Activated CD8-positive, alpha-beta T cell treated with anti-CD3 and anti-CD28 coated beads for 36 hours (primary cell): ENCODE measurements around the gene KNSTRN. TPM values are rescaled to one million over a fixed set of nuclear protein-coding genes. Genes with fewer than 3 reads are reported as not detected.
A peak's percentile ranks its signal among the peaks of the same experiment; 100 is the strongest.

Source experiments
- ATAC-seq: fragments of 200-7000 bp; cut with Tn5 transposase; one replicate; pipeline ENCODE4 v1.10.0; 2021; ENCODE audit warnings: mild to moderate bottlenecking, moderate library complexity
- CTCF ChIA-PET: fragments of 350-600 bp; sonication (Branson Sonifier 250); formaldehyde crosslinking; loops from one replicate; lab custom pipeline; 2021; ENCODE audit warnings: antibody characterized with exemption; lab: Charles Lee
- POLR2A ChIA-PET: fragments of 350-600 bp; sonication (Branson Sonifier 250); formaldehyde crosslinking; loops from one replicate; lab custom pipeline; 2021; ENCODE audit warnings: antibody characterized with exemption; lab: Charles Lee
- DNase-seq: peaks from one replicate; pipeline ENCODE4 v3.0.0-alpha.2; 2020
- H3K27ac Mint-ChIP-seq: one replicate; pipeline ENCODE4 v1.8.0; 2021; ENCODE audit warnings: mild to moderate bottlenecking, mixed read lengths
- H3K27me3 Mint-ChIP-seq: one replicate; pipeline ENCODE4 v1.8.0; 2021; ENCODE audit warnings: mixed read lengths
- H3K36me3 Mint-ChIP-seq: one replicate; pipeline ENCODE4 v1.8.0; 2021; ENCODE audit warnings: low read depth, mixed read lengths
- H3K4me1 Mint-ChIP-seq: one replicate; pipeline ENCODE4 v1.8.0; 2021; ENCODE audit warnings: low read depth, mixed read lengths
- H3K4me3 Mint-ChIP-seq: one replicate; pipeline ENCODE4 v1.8.0; 2021; ENCODE audit warnings: mild to moderate bottlenecking, moderate library complexity, mixed read lengths
- H3K9me3 Mint-ChIP-seq: one replicate; pipeline ENCODE4 v1.8.0; 2021; ENCODE audit warnings: mixed read lengths
- CTCF ChIP-seq: fragments of 200-600 bp; IDR thresholded peaks from one replicate; pipeline ENCODE4 v1.8.0; 2022; ENCODE audit warnings: antibody characterized with exemption, mild to moderate bottlenecking
- intact Hi-C: fragments of 100-400 bp; cut with micrococcal nuclease; formaldehyde crosslinking; loops from one replicate; pipeline ENCODE4 v1.10.0; 2022
- total RNA-seq, 2 experiments: library from RNA; stranded (reverse); gene quantifications; one replicate each; pipeline ENCODE4 v1.2.3, GENCODE V29; 2021

The KNSTRN gene
- total RNA-seq, result 10 to 100 TPM; 54.2 to 55.0 TPM

- peak; percentile 100 for ATAC-seq
- ChIA-PET POLR2A (interaction anchor here (0.8 to 2.1 kb wide), 11 partner anchors 9 to 57 kb away, joined by 3 to 9 read pairs (median 4); partner anchors contain the start of gene IVD), CTCF (interaction anchor here (0.6 to 1.7 kb wide), 13 partner anchors 11 to 104 kb away, joined by 3 to 11 read pairs (median 4); partner anchors contain the start of gene PLCB2)
- Mint-ChIP-seq H3K4me1 (peaks cover 18% of the 10 kb centered on the region), H3K36me3 (peaks cover 39% of the 10 kb centered on the region), H3K4me3 (peak within 1 kb of the TSS; percentile 96), H3K9me3 (no peaks in the 10 kb centered on the region), H3K27me3 (no peaks in the 10 kb centered on the region), H3K27ac (peak within 1 kb of the TSS; percentile 88)
- peak; percentile 98 for DNase-seq
- intact Hi-C loops, result no loop called here
- TF ChIP-seq CTCF, result no peak
Observed at GRCh38 chr15:40382580-40383456, at the start of gene KNSTRN. Gene KNSTRN (plus strand): TSS chr15:40382721. CDS start chr15:40382836, 115 bp downstream.

GRCh38 chr15:40333922-40334492 is 48.5 kb upstream of the KNSTRN start:
- intact Hi-C loops, result no loop called here
- Mint-ChIP-seq H3K27ac (peak overlapping the region; percentile 53), H3K36me3 (no peaks in the 10 kb centered on the region), H3K4me3 (no peak overlapping the region), H3K9me3 (no peaks in the 10 kb centered on the region), H3K4me1 (peaks cover 14% of the 10 kb centered on the region), H3K27me3 (no peaks in the 10 kb centered on the region)
- peak; percentile 29 for DNase-seq
- POLR2A ChIA-PET, result interaction anchor here (0.8 to 1.8 kb wide), 7 partner anchors 8 to 105 kb away, joined by 3 to 6 read pairs (median 3); partner anchors contain the start of gene INAFM2
- CTCF ChIA-PET, result interaction anchor here (0.7 to 12.4 kb wide), 6 partner anchors 10 to 88 kb away, joined by 3 to 376 read pairs (median 16); partner anchors contain the start of genes INAFM2 and PLCB2
- TF ChIP-seq CTCF, result no peak
- peak; percentile 40 for ATAC-seq

- no peak overlapping the region for H3K4me3 Mint-ChIP-seq
- intact Hi-C loops, result no loop called here
- H3K9me3 Mint-ChIP-seq, result no peaks in the 10 kb centered on the region
- ChIA-PET POLR2A (interaction anchor here (0.8 to 1.8 kb wide), 8 partner anchors 9 to 105 kb away, joined by 3 to 6 read pairs (median 3); partner anchors contain the start of gene INAFM2), CTCF (interaction anchor here (0.7 to 12.4 kb wide), 7 partner anchors 8 to 87 kb away, joined by 3 to 376 read pairs (median 7); partner anchors contain the start of genes INAFM2 and PLCB2)
- DNase-seq (no peak), ATAC-seq (no peak)
- no peak overlapping the region for H3K27ac Mint-ChIP-seq
- no peak for TF ChIP-seq CTCF
- H3K27me3 Mint-ChIP-seq, result no peaks in the 10 kb centered on the region
- H3K36me3 Mint-ChIP-seq, result no peaks in the 10 kb centered on the region
- peaks cover 14% of the 10 kb centered on the region for H3K4me1 Mint-ChIP-seq
Observed at GRCh38 chr15:40334541-40334940, 48.0 kb upstream of the KNSTRN start.

DNA sequence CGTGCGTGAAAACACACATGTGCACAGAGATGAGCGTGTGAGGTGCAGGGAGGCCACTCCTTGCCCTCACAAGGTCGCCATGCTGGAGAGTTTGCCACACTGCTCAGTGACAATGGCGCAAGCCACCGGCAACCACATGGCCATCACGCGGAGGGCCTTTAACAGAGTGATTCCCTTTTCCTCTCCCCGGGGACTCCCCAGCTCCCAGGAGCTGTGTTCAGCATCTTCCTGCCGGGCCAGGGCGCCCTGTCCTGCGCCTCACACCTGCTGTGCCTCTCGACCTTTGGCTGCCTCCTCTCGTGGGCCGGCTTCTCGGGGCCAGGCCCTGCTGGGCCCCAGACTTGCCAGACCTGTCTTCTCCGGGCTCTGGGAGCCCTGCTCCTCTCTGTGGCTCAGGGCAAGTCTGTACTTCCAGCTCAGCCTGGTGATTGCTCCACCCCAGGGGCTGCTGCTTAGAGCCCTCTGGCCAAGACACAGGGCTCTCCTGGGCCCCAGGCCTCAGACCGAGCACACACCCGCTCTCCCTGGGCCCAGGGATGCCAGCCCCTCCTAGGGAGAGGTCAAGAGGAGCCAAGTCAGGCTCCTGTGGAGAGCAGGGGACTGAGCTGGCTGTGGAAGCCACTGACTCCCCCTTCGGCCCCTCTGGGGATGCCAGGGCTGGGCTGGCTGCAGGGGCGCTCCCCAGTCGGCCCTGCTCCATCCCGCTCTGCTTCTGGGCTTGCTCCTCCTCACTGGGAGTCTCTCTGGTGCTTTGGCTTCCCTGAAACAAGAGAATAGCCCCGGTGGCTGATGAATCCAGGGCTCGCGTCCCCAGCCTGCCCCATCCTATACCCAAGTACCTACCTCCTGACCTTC is 47.4 kb upstream of the KNSTRN start:
- Mint-ChIP-seq H3K9me3 (no peaks in the 10 kb centered on the region), H3K4me3 (no peak overlapping the region), H3K27ac (no peak overlapping the region), H3K4me1 (peaks cover 14% of the 10 kb centered on the region), H3K27me3 (no peaks in the 10 kb centered on the region), H3K36me3 (no peaks in the 10 kb centered on the region)
- DNase-seq, result no peak
- no peak for TF ChIP-seq CTCF
- intact Hi-C loops, result no loop called here
- ChIA-PET POLR2A (interaction anchor here (0.8 to 2.4 kb wide), 7 partner anchors 10 to 56 kb away, joined by 3 to 6 read pairs (median 3); partner anchors contain the start of gene INAFM2), CTCF (interaction anchor here (0.7 to 12.4 kb wide), 8 partner anchors 8 to 86 kb away, joined by 3 to 376 read pairs (median 16); partner anchors contain the start of genes INAFM2 and PLCB2)
- ATAC-seq, result no peak
